Measurements from ENCODE around the gene CETN1.

DNA sequence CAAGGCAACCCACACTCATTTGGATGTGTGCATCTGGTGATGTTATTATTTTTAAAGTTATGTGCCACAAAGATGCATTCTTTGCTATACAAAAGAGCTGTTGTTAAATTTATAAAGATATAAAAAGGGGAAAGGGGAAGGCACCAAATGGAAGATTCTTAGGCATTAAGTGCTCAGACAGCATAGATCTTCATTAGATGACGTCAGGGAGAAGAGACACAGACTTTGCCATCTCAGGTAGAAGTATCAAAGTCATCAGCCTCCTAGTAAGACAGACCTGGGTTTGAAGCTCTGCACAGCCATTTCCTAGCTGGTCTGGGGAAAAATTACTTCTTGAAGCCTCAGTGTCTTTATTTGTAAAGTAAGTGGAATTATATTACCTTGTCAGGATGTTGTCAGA, 15.4 kb downstream of the CETN1 start:
- no peak for TF ChIP-seq POLR2A (IDR thresholded peaks at IDR 0.05)
- TF ChIP-seq, protein P1, sequence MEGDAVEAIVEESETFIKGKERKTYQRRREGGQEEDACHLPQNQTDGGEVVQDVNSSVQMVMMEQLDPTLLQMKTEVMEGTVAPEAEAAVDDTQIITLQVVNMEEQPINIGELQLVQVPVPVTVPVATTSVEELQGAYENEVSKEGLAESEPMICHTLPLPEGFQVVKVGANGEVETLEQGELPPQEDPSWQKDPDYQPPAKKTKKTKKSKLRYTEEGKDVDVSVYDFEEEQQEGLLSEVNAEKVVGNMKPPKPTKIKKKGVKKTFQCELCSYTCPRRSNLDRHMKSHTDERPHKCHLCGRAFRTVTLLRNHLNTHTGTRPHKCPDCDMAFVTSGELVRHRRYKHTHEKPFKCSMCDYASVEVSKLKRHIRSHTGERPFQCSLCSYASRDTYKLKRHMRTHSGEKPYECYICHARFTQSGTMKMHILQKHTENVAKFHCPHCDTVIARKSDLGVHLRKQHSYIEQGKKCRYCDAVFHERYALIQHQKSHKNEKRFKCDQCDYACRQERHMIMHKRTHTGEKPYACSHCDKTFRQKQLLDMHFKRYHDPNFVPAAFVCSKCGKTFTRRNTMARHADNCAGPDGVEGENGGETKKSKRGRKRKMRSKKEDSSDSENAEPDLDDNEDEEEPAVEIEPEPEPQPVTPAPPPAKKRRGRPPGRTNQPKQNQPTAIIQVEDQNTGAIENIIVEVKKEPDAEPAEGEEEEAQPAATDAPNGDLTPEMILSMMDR (IDR thresholded peaks at IDR 0.05) = no peak

Measured in uterus (tissue), 2 donors.